Breast epithelium (tissue), 4 donors: ENCODE data around the gene HADHB. TPM values are rescaled to one million over a fixed set of nuclear protein-coding genes. Genes with fewer than 3 reads are reported as not detected.

ENCODE experiments used
- DNase-seq, 2 donors: peaks; one replicate each; pipeline ENCODE4 v3.0.0-alpha.2; 2019; ENCODE audit warnings: low spot score in 2 of 2
- H3K27ac ChIP-seq, 2 donors: fragments of 200-600 bp; sonication (generic) in 1 of 2; one replicate each; pipeline ENCODE4 v1.5.1; 2016 to 2019; ENCODE audit warnings: mild to moderate bottlenecking in 1 of 2
- H3K27me3 ChIP-seq, 2 donors: fragments of 200-600 bp; sonication (generic) in 1 of 2; one replicate each; pipeline versions ENCODE4 v1.5.1 to v1.6.0; 2017 to 2019; ENCODE audit warnings: control low read depth in 1 of 2, mild to moderate bottlenecking in 1 of 2
- H3K36me3 ChIP-seq: fragments of 200-600 bp; one replicate; pipeline ENCODE4 v1.5.1; 2019
- H3K4me1 ChIP-seq, 2 donors: fragments of 200-600 bp; sonication (generic); one replicate each; pipeline ENCODE4 v1.5.1; 2016 to 2019; ENCODE audit warnings: control low read depth in 1 of 2
- H3K4me3 ChIP-seq, 3 donors: fragments of 200-600 bp; sonication (generic); 1 replicate in 2 of 3; 2 replicates in 1 of 3; pipeline ENCODE4 v1.5.1; 2016 to 2019; ENCODE audit warnings: mild to moderate bottlenecking in 3 of 3, moderate library complexity in 2 of 3
- H3K9me3 ChIP-seq, 2 donors: fragments of 200-600 bp; sonication (generic) in 1 of 2; one replicate each; pipeline ENCODE4 v1.5.1; 2016 to 2019; ENCODE audit warnings: control low read depth in 1 of 2
- POLR2A ChIP-seq: fragments of 450-650 bp; IDR thresholded peaks from one replicate; pipeline ENCODE4 v1.6.1; 2016; ENCODE audit warnings: antibody characterized with exemption, mild to moderate bottlenecking, moderate library complexity
- POLR2AphosphoS5 ChIP-seq, 3 donors: sonication (generic); formaldehyde crosslinking; IDR thresholded peaks; one replicate each; pipeline ENCODE4 v1.6.1; 2017; ENCODE audit warnings: antibody characterized with exemption in 3 of 3
- intact Hi-C: fragments of 100-400 bp; cut with DNase I; formaldehyde crosslinking; loops from one replicate; pipeline ENCODE4 v1.15.1; 2023; ENCODE audit warnings: low total_unique reads
- total RNA-seq, 3 donors: library from RNA; depleted of rRNA; stranded (reverse); fragments of >200 nt; gene quantifications; one replicate each; pipeline ENCODE4 v1.1.0, GENCODE V29; 2016
- TF ChIP-seq, protein P1 (sequence below), 3 donors: fragments of 450-650 bp; IDR thresholded peaks; one replicate each; pipeline ENCODE4 v1.5.1; 2016 to 2017; ENCODE audit warnings: antibody characterized with exemption in 3 of 3, mild to moderate bottlenecking in 3 of 3, moderate library complexity in 3 of 3

HADHB gene
- total RNA-seq, 3 donors from 2014 or later: 139 to 157 (median 147) TPM

DNA sequence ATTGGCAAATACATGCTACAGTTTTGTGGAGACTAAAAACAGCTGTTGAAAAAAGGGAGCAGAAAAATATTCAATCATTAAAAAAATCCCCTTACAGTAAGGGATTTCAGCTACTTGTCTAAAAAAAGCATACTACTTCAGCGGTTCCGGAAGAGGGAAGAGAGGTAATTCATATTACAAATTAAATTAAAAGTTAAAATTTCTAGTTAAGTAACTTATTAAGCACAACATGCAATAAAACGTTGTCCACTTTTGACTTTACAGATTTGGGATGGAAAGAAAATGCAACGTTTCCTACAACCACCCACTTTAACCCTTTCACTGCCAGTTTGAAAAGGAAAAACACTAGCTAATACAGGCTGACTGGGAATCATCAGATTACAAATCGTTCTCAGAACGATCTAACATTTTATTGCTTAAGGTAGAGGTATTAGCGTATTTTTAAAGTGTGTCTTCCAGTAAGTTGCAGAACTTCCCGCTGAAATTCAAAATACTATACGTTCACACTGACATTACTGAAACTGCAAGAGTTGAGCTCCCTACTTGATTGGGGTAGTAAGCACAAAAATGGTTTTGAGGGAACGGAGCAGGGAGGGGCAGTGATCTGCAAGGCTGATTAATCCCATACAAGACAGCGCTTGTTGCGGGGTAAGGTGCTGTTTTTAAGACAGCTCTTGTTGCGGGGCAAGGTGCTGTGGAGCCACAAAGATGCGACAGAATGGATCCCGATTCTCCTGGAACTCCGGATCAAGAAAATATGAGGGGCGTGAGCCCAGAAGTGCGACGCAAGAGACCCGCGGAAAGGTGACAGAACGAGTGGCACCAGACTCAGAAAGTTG lies 1.1 kb upstream of the HADHB start:
- intact Hi-C loops: loop anchor here (10.0 kb wide), 1 partner anchor 81 kb away; no protein-coding TSS in a partner anchor
- H3K27me3 ChIP-seq: no peaks in the 10 kb centered on the region
- H3K27ac ChIP-seq: peak overlapping the region; percentile 98 to 99
- no peak for DNase-seq
- TF ChIP-seq, protein P1, sequence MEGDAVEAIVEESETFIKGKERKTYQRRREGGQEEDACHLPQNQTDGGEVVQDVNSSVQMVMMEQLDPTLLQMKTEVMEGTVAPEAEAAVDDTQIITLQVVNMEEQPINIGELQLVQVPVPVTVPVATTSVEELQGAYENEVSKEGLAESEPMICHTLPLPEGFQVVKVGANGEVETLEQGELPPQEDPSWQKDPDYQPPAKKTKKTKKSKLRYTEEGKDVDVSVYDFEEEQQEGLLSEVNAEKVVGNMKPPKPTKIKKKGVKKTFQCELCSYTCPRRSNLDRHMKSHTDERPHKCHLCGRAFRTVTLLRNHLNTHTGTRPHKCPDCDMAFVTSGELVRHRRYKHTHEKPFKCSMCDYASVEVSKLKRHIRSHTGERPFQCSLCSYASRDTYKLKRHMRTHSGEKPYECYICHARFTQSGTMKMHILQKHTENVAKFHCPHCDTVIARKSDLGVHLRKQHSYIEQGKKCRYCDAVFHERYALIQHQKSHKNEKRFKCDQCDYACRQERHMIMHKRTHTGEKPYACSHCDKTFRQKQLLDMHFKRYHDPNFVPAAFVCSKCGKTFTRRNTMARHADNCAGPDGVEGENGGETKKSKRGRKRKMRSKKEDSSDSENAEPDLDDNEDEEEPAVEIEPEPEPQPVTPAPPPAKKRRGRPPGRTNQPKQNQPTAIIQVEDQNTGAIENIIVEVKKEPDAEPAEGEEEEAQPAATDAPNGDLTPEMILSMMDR (IDR thresholded peaks at IDR 0.05): no peak
- TF ChIP-seq POLR2A: no peak
- no peaks in the 10 kb centered on the region for H3K9me3 ChIP-seq
- no peaks in the 10 kb centered on the region for H3K36me3 ChIP-seq
- H3K4me1 ChIP-seq: peaks cover 0 to 8% of the 10 kb centered on the region in 2 donors
- peak overlapping the region; percentile 68 to 97 (median 83) for H3K4me3 ChIP-seq

DNA sequence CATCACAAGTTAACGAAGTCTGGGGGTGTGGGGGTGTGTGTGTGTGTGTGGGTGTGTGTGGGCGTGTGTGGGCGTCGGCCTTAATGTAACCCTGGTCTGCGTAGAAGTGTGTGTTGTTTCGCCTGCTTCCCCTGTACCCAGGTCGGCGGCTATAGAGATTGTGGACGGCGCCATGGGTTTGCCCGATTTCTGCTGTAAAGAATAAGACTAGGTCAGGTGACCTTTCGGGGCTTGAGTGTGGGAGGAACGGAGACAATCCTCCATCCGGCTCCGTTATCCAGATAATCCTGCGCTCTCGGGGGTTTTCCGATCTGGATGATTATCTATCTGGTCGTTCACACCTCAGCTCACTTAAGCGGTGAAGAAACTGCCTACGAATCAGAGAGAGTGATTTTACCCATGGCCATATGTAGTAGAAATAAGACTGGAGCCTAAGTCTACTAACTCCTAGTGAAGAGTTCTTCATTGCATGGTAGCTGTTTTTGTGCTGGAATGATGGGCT lies 543 bp downstream of the HADHB start:
- intact Hi-C loops: loop anchor here (10.0 kb wide), 1 partner anchor 80 kb away; no protein-coding TSS in a partner anchor
- peak in 1 of 2 donors; percentile 31 for DNase-seq

DNA sequence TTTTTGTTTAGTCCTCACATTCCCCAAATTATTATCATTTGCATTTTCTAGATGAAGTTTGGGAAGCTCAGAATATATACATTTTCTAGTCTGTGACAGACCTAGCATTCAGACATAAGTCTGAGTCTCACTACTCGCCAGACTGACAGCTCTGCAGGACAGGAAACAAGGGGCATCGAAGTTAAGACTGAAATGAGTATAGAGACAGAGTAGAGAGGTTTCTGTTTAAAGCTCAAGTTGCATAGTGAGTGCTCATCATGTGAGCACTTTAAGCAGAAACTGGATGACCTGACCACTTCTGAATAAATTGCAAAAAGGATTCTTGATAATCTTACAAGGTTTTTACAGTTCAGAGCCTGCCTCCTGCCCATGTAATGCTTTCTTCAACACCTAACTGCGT lies 1.1 kb downstream of the HADHB start:
- TF ChIP-seq POLR2AphosphoS5 (IDR thresholded peaks at IDR 0.05): no peak
- TF ChIP-seq, protein P1 (IDR thresholded peaks at IDR 0.05): no peak
- TF ChIP-seq POLR2A: no peak
- Histone ChIP-seq H3K4me3 (peak overlapping the region; percentile 68 to 97 (median 83)), H3K36me3 (no peaks in the 10 kb centered on the region), H3K27ac (peak overlapping the region; percentile 98 to 99), H3K9me3 (no peaks in the 10 kb centered on the region), H3K4me1 (peaks cover 0 to 8% of the 10 kb centered on the region in 2 donors), H3K27me3 (no peaks in the 10 kb centered on the region)
- no peak for DNase-seq
- intact Hi-C loops: loop anchor here (10.0 kb wide), 1 partner anchor 79 kb away; no protein-coding TSS in a partner anchor

More for the DNA sequence above, 543 bp downstream of the HADHB start:
- peak overlapping the region; percentile 98 to 99 for H3K27ac ChIP-seq
- H3K36me3 ChIP-seq: no peaks in the 10 kb centered on the region
- H3K4me1 ChIP-seq: peaks cover 0 to 8% of the 10 kb centered on the region in 2 donors
- H3K9me3 ChIP-seq: no peaks in the 10 kb centered on the region
- H3K27me3 ChIP-seq: no peaks in the 10 kb centered on the region
- peak overlapping the region; percentile 68 to 97 (median 83) for H3K4me3 ChIP-seq
- TF ChIP-seq POLR2AphosphoS5 (IDR thresholded peaks at IDR 0.05) (no peak), POLR2A (no peak)
- TF ChIP-seq, protein P1 (IDR thresholded peaks at IDR 0.05): no peak

DNA sequence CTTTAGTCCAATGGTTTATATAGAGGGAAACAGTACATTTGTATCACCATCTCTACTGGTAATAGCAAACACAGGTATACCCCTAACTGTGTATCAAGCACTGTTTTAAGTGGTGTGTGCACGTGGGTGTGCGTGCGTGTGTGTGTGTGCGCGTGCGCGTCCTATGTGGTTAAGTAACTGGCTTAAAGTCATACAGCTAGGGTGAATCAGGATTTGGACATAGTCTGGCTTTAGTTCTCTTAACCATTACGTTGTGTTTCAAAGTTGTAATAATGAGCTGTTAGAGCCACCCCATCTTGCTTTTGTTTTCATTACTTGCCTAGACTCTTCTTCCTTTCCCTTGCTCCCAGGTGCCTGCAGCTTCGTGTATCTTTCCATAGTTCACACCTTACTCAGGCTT lies 2.1 kb downstream of the HADHB start:
- intact Hi-C loops: loop anchor here (10.0 kb wide), 1 partner anchor 78 kb away; no protein-coding TSS in a partner anchor
- H3K4me3 ChIP-seq: peak overlapping the region in 2 of 3 donors; percentile 68 to 97
- H3K27me3 ChIP-seq: no peaks in the 10 kb centered on the region
- DNase-seq: no peak
- TF ChIP-seq POLR2A: no peak
- TF ChIP-seq, protein P1 (IDR thresholded peaks at IDR 0.05): no peak
- peak in 1 of 3 donors; percentile 36 for TF ChIP-seq POLR2AphosphoS5 (IDR thresholded peaks at IDR 0.05)
- H3K36me3 ChIP-seq: no peaks in the 10 kb centered on the region
- peaks cover 0 to 8% of the 10 kb centered on the region in 2 donors for H3K4me1 ChIP-seq
- peak overlapping the region in 1 of 2 donors; percentile 99 for H3K27ac ChIP-seq
- no peaks in the 10 kb centered on the region for H3K9me3 ChIP-seq

DNA sequence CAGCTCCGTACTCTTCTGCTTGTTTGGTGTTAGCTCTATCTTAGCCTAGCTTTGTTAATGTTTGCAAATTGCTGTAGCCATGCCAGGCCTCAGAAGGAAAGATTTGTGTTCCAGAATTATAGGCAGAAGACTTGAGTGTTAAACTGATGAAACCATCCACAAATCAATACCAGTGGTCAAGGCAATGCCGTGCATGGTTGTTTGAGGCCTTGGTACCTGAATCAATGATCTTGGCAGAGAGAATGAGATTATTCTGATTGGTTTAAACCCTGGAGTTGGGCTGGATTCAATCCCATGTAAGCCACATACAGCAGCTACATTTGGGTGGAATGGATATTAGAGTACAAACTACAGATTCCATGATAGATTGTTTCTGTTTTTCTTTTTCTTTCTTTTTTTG lies 4.9 kb downstream of the HADHB start:
- Histone ChIP-seq H3K9me3 (no peaks in the 10 kb centered on the region), H3K27ac (no peak overlapping the region), H3K36me3 (no peaks in the 10 kb centered on the region), H3K4me1 (peaks cover 0 to 8% of the 10 kb centered on the region in 2 donors), H3K27me3 (no peaks in the 10 kb centered on the region), H3K4me3 (no peak overlapping the region)
- intact Hi-C loops: loop anchor here (10.0 kb wide), 1 partner anchor 75 kb away; no protein-coding TSS in a partner anchor
- DNase-seq: no peak
- no peak for TF ChIP-seq POLR2AphosphoS5 (IDR thresholded peaks at IDR 0.05)
- TF ChIP-seq, protein P1 (IDR thresholded peaks at IDR 0.05): no peak
